Right renal pelvis (tissue), 4 donors: ENCODE data around the gene CCDC80. TPM values are rescaled to one million over a fixed set of nuclear protein-coding genes. Genes with fewer than 3 reads are reported as not detected.

ENCODE experiments used
- DNase-seq, 4 donors: peaks; one replicate each; pipeline ENCODE4 v3.0.0-alpha.2; 2013; ENCODE audit warnings: low read depth in 4 of 4, low spot score in 3 of 4, missing footprints in 1 of 4
- polyA plus RNA-seq, 4 donors: library from polyadenylated mRNA; unstranded; fragments of 120-200 nt; gene quantifications; one replicate each; pipeline ENCODE4 v1.2.1, GENCODE V29; 2013; ENCODE audit not compliant: insufficient read length in 4 of 4

The CCDC80 gene, protein sequence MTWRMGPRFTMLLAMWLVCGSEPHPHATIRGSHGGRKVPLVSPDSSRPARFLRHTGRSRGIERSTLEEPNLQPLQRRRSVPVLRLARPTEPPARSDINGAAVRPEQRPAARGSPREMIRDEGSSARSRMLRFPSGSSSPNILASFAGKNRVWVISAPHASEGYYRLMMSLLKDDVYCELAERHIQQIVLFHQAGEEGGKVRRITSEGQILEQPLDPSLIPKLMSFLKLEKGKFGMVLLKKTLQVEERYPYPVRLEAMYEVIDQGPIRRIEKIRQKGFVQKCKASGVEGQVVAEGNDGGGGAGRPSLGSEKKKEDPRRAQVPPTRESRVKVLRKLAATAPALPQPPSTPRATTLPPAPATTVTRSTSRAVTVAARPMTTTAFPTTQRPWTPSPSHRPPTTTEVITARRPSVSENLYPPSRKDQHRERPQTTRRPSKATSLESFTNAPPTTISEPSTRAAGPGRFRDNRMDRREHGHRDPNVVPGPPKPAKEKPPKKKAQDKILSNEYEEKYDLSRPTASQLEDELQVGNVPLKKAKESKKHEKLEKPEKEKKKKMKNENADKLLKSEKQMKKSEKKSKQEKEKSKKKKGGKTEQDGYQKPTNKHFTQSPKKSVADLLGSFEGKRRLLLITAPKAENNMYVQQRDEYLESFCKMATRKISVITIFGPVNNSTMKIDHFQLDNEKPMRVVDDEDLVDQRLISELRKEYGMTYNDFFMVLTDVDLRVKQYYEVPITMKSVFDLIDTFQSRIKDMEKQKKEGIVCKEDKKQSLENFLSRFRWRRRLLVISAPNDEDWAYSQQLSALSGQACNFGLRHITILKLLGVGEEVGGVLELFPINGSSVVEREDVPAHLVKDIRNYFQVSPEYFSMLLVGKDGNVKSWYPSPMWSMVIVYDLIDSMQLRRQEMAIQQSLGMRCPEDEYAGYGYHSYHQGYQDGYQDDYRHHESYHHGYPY
- polyA plus RNA-seq = 100 to 1,000 TPM in 2 of 4 donors, 10 to 100 TPM in 2; 84.8 to 112 (median 99.0) TPM

GRCh38 chr3:112640930-112641801 is at the start of gene CCDC80:
Gene CCDC80 (minus strand): TSS chr3:112641143. CDS start chr3:112639905, 1,238 bp downstream.
- DNase-seq = peak; percentile 59 to 83 (median 72)

DNA sequence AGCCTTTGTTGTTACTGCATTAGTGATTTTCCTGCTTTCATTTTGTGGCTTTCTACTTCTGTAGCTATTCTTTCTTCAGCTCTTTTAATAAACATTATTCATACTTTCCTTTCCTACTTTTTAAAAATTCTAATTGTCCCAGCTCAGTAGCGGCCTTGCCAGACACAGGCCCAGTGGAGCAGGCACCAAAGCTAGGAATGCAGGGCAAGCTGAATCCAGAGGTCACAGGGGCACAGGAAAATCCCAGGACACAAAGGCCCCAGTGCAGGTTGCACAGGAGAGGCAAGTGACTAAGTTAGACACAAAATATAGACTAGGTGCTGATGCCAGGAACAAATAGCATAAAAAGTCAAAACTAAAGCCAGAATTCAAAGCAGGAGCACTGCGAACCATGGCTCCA is 49.0 kb upstream of the CCDC80 start:
- no peak for DNase-seq

- no peak for DNase-seq
Observed at GRCh38 chr3:112689385-112689784, 48.4 kb upstream of the CCDC80 start.

- no peak for DNase-seq
Observed at GRCh38 chr3:112688819-112689218, 47.9 kb upstream of the CCDC80 start.

GRCh38 chr3:112688085-112688769 is 47.3 kb upstream of the CCDC80 start:
- DNase-seq = no peak

- DNase-seq = no peak
Observed at GRCh38 chr3:112687616-112688015, 46.7 kb upstream of the CCDC80 start.

DNA sequence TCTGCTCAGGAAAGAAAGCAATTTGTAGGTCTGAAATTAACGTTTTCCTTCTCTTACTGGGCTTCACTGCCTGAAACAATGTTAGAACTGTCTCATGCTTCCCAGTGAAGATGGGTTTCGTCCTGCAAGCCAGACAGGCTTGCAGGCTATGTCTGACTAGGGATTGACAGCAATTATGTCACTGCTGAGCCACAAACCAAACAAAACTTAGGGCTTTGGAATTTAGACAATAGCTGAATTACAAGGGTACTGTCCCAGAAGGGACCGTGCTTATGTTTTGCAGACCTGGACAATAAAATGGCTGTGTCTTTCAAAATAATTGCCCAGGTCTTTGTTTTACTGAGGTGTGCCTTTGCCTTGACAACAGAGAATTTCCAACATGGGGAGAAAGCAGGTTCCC is 46.3 kb upstream of the CCDC80 start:
- no peak for DNase-seq

DNA sequence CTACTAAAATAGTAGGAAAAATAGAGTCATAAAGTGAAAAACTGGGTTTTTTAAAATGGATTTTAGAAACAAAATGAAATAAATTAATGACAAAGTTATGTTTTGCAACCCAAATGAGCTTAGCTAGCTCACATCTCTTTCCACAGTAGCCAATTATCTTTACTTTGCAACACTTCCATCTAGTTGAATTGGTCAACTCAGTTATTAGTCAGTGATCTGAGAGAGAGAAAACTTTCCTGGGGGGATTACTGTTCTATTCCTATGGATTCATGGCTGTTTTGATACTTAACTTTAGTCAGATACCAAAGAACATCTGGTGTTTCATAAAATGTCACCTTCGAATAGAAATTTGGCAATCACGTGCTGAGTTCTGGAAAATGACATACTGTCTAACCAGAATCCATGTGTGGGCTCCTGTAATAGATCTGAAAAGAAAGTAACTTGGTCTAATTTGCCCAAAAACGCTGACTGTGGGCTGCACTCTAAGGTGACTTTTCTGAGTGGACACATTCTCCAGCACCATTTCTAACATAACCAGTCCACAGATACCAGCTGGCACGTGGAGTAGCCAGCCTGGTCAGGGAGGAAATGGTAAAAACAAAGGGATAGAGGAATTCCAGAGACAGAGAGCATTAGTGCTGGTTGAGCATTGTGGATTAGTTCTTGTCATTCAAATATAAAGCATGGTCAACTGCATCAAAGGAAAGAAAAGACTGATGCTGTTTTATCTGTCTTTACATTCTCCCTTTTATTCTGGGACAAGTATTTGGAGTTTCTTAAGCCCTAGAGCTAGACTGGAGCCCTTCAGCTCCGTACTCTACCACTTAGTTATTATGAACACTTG is 45.2 kb upstream of the CCDC80 start:
- DNase-seq = no peak

DNA sequence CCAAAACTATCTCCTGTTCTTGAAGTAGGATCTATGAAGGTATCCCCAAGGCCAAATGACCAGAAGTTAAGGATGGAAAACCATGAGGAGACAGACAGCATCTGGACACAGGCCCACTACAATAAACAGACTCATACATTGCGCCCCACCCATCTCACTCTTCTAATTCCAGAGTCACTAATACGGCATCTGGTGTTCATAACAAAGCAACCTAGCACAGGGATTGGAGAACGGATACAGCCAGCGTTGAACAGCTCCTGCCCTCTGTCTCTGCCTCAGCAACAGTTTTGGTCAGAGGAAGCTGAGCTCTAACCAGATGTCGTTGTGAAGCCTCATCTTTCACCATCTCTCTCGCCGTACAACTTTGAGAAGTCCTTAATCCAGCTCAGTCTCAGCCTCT is 44.5 kb upstream of the CCDC80 start:
- DNase-seq = no peak

GRCh38 chr3:112682361-112682760 is 41.4 kb upstream of the CCDC80 start:
- no peak for DNase-seq

DNA sequence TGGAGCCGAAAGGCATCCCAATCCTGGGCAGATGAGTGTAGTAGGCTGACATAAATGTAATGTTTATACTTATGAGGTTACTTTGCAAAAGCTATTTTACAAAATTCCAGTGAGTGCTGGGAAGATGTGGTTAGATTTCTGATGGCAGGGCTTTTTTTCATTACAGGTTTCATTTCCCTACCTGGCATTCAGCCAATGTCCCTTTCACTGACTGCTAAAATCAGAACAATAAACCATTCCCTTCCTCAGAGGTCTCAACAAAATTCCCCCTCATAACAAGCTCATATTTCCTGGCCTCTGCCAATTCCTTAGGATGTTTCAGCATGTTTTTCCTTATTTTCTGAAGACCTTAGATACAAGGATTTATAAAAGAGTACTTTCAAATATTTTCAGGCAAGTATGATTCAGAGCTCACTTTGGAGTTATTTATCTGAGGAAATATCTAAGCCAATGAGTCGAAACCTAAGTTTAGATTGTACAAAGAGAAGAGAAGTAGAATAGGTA is 40.9 kb upstream of the CCDC80 start:
- peak in 1 of 4 donors; percentile 13 for DNase-seq

- peak in 1 of 4 donors; percentile 13 for DNase-seq
Observed at GRCh38 chr3:112676659-112677234, 35.8 kb upstream of the CCDC80 start.

GRCh38 chr3:112675943-112676535 is 35.1 kb upstream of the CCDC80 start:
- DNase-seq = no peak

- DNase-seq = no peak
Observed at GRCh38 chr3:112675349-112675748, 34.4 kb upstream of the CCDC80 start.

- DNase-seq = no peak
Observed at GRCh38 chr3:112672716-112673541, 32.0 kb upstream of the CCDC80 start.

DNA sequence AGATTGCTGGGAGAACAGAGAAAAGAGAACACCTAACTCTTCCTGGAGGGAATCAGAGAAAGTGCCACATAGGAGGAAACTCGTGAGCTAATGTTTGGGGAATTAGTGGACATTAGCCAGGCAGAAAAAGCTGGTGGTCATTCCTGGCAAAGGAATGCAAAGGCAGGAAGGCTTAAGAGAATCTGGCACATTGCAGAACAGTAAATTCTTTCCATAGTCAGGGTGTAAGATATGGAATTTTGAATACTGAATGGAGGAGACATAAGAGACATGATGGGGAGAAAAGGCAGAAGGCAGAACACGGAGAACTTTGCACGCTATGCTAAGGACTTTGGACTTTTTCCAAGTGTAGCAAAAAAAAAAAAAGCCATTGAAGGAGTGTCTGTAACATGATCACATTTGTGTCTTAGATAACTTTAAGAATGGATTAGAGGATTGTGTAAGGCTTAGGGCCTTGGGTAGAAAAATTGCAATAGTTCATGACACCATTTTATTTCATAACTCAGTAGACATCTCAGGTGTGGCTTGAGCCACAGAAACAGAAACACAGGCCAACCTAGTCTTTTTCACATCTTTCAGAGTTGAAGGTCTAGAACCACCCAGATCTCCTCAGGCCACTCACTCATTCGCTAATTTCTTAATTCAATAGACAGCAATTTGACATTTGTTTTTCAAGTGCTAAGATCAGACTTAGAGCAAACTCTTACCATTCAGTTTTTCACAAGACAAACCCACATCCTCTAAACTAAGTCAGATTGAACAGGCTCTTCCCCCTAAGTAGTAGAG is 31.2 kb upstream of the CCDC80 start:
- DNase-seq = no peak
